A673 (cell line): Measurements from ENCODE around the gene KCTD20. TPM values are rescaled to one million over a fixed set of nuclear protein-coding genes. Genes with fewer than 3 reads are reported as not detected.

ENCODE experiments used
- BruUV-seq: library from RNA; stranded (reverse); fragments of 400-500 nt; replicated peaks from 2 replicates; lab custom pipeline; 2021; lab: Mats Ljungman, UMichigan
- CTCF ChIA-PET: fragments of 300-600 bp; sonication (Branson Sonifier 250); formaldehyde crosslinking; loops from one replicate; lab custom pipeline; 2022; ENCODE audit warnings: antibody characterized with exemption; lab: Charles Lee
- POLR2A ChIA-PET: fragments of 300-600 bp; sonication (Branson Sonifier 250); formaldehyde crosslinking; loops from one replicate; lab custom pipeline; 2022; ENCODE audit warnings: antibody characterized with exemption; ENCODE audit not compliant: low non-redundant PET; lab: Charles Lee
- DNase-seq: peaks from one replicate; pipeline ENCODE4 v3.0.0-alpha.2; 2015; ENCODE audit warnings: low spot score
- H3K27ac ChIP-seq: fragments of 200-600 bp; sonication (generic); 2 replicates; pipeline ENCODE4 v1.5.1; 2016; ENCODE audit warnings: mixed run types, low read depth, mild to moderate bottlenecking, mixed read lengths, antibody characterized with exemption, low read length; ENCODE audit not compliant: poor library complexity, severe bottlenecking
- H3K27me3 ChIP-seq: fragments of 200-600 bp; sonication (generic); replicated peaks from 2 replicates; pipeline ENCODE4 v1.6.1; 2017; ENCODE audit warnings: mixed run types, low read depth, mild to moderate bottlenecking, mixed read lengths, antibody characterized with exemption, low read length; ENCODE audit not compliant: insufficient read depth, poor library complexity
- H3K36me3 ChIP-seq: fragments of 200-600 bp; sonication (generic); 2 replicates; pipeline ENCODE4 v1.6.1; 2016; ENCODE audit warnings: mixed run types, mild to moderate bottlenecking, mixed read lengths, antibody characterized with exemption, low read length; ENCODE audit not compliant: insufficient read depth, poor library complexity, severe bottlenecking
- H3K4me1 ChIP-seq: fragments of 200-600 bp; sonication (generic); 2 replicates; pipeline ENCODE4 v1.6.1; 2017; ENCODE audit warnings: mixed run types, mild to moderate bottlenecking, mixed read lengths, antibody characterized with exemption, low read length; ENCODE audit not compliant: insufficient read depth, poor library complexity, severe bottlenecking
- H3K4me3 ChIP-seq: fragments of 200-600 bp; sonication (generic); 2 replicates; pipeline ENCODE4 v1.5.1; 2016; ENCODE audit warnings: low read depth, mixed run types, mild to moderate bottlenecking, mixed read lengths, low read length; ENCODE audit not compliant: poor library complexity, severe bottlenecking
- H3K9me3 ChIP-seq: fragments of 200-600 bp; sonication (generic); 2 replicates; pipeline ENCODE4 v1.6.1; 2016; ENCODE audit warnings: mixed run types, low read depth, mild to moderate bottlenecking, mixed read lengths, antibody characterized with exemption, low read length; ENCODE audit not compliant: poor library complexity, severe bottlenecking
- CTCF ChIP-seq: fragments of 300-800, 200-600 bp; sonication (generic); conservative IDR thresholded peaks from 2 replicates; pipeline ENCODE4 v1.5.1; 2017; ENCODE audit warnings: low read depth, mild to moderate bottlenecking, antibody characterized with exemption, low read length, moderate library complexity, mixed read lengths
- EZH2 ChIP-seq: fragments of 200-600 bp; sonication (generic); IDR thresholded peaks from 2 replicates; pipeline ENCODE4 v1.6.1; 2017; ENCODE audit warnings: borderline replicate concordance, low read depth, mild to moderate bottlenecking, mixed read lengths, antibody characterized with exemption, low read length; ENCODE audit not compliant: poor library complexity, severe bottlenecking
- intact Hi-C: fragments of 100-400 bp; cut with micrococcal nuclease; formaldehyde crosslinking; loops from one replicate; pipeline ENCODE4 v1.10.0; 2022; ENCODE audit not compliant: unreplicated experiment
- total RNA-seq: library from RNA; stranded (reverse); gene quantifications from 2 replicates; pipeline ENCODE4 v1.2.3, GENCODE V29; 2021

KCTD20 gene
- total RNA-seq, 1 experiment from 2014 or later: 72.6 TPM

- intact Hi-C loops: no loop called here
- no peaks in the 10 kb centered on the region for H3K9me3 ChIP-seq
- H3K4me1 ChIP-seq: peaks cover 9% of the 10 kb centered on the region
- TF ChIP-seq EZH2 (no peak), CTCF (no peak)
- H3K36me3 ChIP-seq: no peaks in the 10 kb centered on the region
- CTCF ChIA-PET: no interaction called here
- BruUV-seq: no TSS peak
- DNase-seq: no peak
- H3K4me3 ChIP-seq: no peak overlapping the region
- H3K27ac ChIP-seq: no peak overlapping the region
- H3K27me3 ChIP-seq: no peaks in the 10 kb centered on the region
- POLR2A ChIA-PET: no interaction called here
Observed at GRCh38 chr6:36436466-36436865, 6.3 kb upstream of the KCTD20 start.

GRCh38 chr6:36441307-36441894, 1.4 kb upstream of the KCTD20 start:
- POLR2A ChIA-PET: no interaction called here
- intact Hi-C loops: loop anchor here (5.0 to 10.0 kb wide), 2 partner anchors 103 to 156 kb away; partner anchors contain the start of gene STK38

GRCh38 chr6:36442103-36442670, 613 bp upstream of the KCTD20 start:
- H3K4me3 ChIP-seq: peak overlapping the region; percentile 83
- H3K4me1 ChIP-seq: peaks cover 36% of the 10 kb centered on the region
- H3K27me3 ChIP-seq: no peaks in the 10 kb centered on the region
- TSS peak; percentile 88 for BruUV-seq
- DNase-seq: no peak
- intact Hi-C loops: loop anchor here (5.0 to 10.0 kb wide), 2 partner anchors 103 to 155 kb away; partner anchors contain the start of gene STK38
- POLR2A ChIA-PET: no interaction called here
- no peak for TF ChIP-seq EZH2
- TF ChIP-seq CTCF: no peak
- H3K27ac ChIP-seq: peak overlapping the region; percentile 95
- no peaks in the 10 kb centered on the region for H3K9me3 ChIP-seq
- CTCF ChIA-PET: no interaction called here
- H3K36me3 ChIP-seq: peaks cover 5% of the 10 kb centered on the region

More at GRCh38 chr6:36441307-36441894, 1.4 kb upstream of the KCTD20 start:
- peak; percentile 97 for DNase-seq
- Histone ChIP-seq H3K4me1 (peaks cover 36% of the 10 kb centered on the region), H3K36me3 (no peaks in the 10 kb centered on the region), H3K4me3 (no peak overlapping the region), H3K27ac (peak overlapping the region; percentile 95), H3K9me3 (no peaks in the 10 kb centered on the region), H3K27me3 (no peaks in the 10 kb centered on the region)
- TF ChIP-seq CTCF (no peak), EZH2 (no peak)
- BruUV-seq: no TSS peak
- CTCF ChIA-PET: interaction anchor here (1.0 kb wide), 1 partner anchor 139 kb away, joined by 3 read pairs; no protein-coding TSS in a partner anchor
